GM12891 (cell line): ENCODE results near the gene RABL6.

Experiments used
- POLR2A ChIP-seq: IDR thresholded peaks from 2 replicates; pipeline ENCODE4 v1.6.1; 2011; ENCODE audit warnings: low read depth, low read length, control low read depth
- TAF1 ChIP-seq: IDR thresholded peaks from 2 replicates; pipeline ENCODE4 v1.6.1; 2011; ENCODE audit warnings: low read depth, low read length, control low read depth

DNA sequence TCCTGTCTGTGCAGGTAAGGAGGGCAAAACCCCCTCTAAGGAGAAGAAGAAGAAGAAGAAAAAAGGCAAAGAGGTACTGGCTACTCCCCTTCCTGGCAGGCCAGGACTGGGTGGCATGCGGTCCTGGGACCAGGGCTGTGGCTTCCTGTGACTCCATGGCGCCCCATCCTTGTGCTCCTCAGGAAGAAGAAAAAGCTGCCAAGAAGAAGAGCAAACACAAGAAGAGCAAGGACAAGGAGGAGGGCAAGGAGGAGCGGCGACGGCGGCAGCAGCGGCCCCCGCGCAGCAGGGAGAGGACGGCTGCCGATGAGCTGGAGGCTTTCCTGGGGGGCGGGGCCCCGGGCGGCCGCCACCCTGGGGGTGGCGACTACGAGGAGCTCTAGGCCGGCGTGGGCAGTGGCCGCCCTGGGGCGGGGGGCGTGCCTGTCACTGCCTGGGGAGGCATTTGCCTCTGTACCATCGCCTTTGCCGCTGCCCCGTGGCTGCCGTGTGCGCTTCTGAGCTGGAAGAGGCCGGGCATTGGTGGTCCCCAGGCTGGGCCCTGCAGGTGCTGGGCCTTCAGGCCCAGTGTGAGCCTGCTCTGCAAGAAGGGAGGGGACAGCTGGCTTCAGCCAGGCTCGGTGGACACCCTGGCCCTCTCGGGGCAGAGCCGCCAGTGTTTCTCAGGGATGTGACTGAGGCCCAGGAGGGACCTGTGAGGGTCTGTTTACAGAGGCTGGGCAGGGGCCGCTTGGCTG, 32.6 kb downstream of the RABL6 start:
- no peak for TF ChIP-seq POLR2A
- TF ChIP-seq TAF1: no peak
